ENCODE data around the gene ZYG11A. TPM values are rescaled to one million over a fixed set of nuclear protein-coding genes. Genes with fewer than 3 reads are reported as not detected.

Gene ZYG11A
- total and polyA plus RNA-seq, 2 of the 13 experiments (the other 11 are each of a cell fraction or from before 2014, with no cell fraction given): not detected

DNA sequence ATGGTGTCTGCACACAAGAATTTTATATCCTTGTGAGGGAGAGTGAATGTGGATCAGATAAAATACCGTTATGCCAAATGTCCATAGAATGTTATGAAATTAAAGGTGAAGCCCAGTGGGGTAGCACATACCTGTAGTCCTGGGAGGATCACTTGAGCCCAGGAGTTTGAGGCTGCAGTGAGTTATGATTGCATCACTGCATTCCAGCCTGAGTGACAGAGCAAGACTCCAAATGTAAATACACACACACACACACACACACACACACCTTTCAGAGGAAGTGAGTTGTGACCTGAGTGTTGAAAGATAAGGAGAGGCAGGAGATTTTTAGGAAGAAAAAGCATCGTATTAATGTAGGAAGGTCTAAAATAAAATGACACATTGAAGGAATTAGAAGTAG lies 28.1 kb upstream of the ZYG11A start (continued):
- no peak for TF ChIP-seq NFE2L1 (CRISPR knock-in tag; IDR thresholded peaks at IDR 0.05; ENCODE audit: borderline replicate concordance)
- no peak for TF ChIP-seq ZNF652 (CRISPR knock-in tag; IDR thresholded peaks at IDR 0.05; ENCODE audit: borderline replicate concordance, low read depth)
- TF ChIP-seq, protein P1, sequence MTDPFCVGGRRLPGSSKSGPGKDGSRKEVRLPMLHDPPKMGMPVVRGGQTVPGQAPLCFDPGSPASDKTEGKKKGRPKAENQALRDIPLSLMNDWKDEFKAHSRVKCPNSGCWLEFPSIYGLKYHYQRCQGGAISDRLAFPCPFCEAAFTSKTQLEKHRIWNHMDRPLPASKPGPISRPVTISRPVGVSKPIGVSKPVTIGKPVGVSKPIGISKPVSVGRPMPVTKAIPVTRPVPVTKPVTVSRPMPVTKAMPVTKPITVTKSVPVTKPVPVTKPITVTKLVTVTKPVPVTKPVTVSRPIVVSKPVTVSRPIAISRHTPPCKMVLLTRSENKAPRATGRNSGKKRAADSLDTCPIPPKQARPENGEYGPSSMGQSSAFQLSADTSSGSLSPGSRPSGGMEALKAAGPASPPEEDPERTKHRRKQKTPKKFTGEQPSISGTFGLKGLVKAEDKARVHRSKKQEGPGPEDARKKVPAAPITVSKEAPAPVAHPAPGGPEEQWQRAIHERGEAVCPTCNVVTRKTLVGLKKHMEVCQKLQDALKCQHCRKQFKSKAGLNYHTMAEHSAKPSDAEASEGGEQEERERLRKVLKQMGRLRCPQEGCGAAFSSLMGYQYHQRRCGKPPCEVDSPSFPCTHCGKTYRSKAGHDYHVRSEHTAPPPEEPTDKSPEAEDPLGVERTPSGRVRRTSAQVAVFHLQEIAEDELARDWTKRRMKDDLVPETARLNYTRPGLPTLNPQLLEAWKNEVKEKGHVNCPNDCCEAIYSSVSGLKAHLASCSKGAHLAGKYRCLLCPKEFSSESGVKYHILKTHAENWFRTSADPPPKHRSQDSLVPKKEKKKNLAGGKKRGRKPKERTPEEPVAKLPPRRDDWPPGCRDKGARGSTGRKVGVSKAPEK (CRISPR knock-in tag; IDR thresholded peaks at IDR 0.05; ENCODE audit: borderline replicate concordance): no peak
- peak; percentile 94 for TF ChIP-seq CEBPG (CRISPR knock-in tag; IDR thresholded peaks at IDR 0.05)
- no peak for TF ChIP-seq HOXA9 (CRISPR knock-in tag; IDR thresholded peaks at IDR 0.05; ENCODE audit: borderline replicate concordance)
- peak; percentile 82 for TF ChIP-seq PBX2 (CRISPR knock-in tag; IDR thresholded peaks at IDR 0.05)
- TF ChIP-seq HDAC1 (CRISPR knock-in tag; IDR thresholded peaks at IDR 0.05): 0 out of 2 replicates have a peak, but pooled peaks have one; percentile 21
- no peak for TF ChIP-seq ARNTL (CRISPR knock-in tag; IDR thresholded peaks at IDR 0.05)
- no peak for TF ChIP-seq FOXA1 (IDR thresholded peaks at IDR 0.05)
- peak; percentile 88 for TF ChIP-seq FOXA1 (CRISPR knock-in tag; IDR thresholded peaks at IDR 0.05)
- TF ChIP-seq, protein P2, sequence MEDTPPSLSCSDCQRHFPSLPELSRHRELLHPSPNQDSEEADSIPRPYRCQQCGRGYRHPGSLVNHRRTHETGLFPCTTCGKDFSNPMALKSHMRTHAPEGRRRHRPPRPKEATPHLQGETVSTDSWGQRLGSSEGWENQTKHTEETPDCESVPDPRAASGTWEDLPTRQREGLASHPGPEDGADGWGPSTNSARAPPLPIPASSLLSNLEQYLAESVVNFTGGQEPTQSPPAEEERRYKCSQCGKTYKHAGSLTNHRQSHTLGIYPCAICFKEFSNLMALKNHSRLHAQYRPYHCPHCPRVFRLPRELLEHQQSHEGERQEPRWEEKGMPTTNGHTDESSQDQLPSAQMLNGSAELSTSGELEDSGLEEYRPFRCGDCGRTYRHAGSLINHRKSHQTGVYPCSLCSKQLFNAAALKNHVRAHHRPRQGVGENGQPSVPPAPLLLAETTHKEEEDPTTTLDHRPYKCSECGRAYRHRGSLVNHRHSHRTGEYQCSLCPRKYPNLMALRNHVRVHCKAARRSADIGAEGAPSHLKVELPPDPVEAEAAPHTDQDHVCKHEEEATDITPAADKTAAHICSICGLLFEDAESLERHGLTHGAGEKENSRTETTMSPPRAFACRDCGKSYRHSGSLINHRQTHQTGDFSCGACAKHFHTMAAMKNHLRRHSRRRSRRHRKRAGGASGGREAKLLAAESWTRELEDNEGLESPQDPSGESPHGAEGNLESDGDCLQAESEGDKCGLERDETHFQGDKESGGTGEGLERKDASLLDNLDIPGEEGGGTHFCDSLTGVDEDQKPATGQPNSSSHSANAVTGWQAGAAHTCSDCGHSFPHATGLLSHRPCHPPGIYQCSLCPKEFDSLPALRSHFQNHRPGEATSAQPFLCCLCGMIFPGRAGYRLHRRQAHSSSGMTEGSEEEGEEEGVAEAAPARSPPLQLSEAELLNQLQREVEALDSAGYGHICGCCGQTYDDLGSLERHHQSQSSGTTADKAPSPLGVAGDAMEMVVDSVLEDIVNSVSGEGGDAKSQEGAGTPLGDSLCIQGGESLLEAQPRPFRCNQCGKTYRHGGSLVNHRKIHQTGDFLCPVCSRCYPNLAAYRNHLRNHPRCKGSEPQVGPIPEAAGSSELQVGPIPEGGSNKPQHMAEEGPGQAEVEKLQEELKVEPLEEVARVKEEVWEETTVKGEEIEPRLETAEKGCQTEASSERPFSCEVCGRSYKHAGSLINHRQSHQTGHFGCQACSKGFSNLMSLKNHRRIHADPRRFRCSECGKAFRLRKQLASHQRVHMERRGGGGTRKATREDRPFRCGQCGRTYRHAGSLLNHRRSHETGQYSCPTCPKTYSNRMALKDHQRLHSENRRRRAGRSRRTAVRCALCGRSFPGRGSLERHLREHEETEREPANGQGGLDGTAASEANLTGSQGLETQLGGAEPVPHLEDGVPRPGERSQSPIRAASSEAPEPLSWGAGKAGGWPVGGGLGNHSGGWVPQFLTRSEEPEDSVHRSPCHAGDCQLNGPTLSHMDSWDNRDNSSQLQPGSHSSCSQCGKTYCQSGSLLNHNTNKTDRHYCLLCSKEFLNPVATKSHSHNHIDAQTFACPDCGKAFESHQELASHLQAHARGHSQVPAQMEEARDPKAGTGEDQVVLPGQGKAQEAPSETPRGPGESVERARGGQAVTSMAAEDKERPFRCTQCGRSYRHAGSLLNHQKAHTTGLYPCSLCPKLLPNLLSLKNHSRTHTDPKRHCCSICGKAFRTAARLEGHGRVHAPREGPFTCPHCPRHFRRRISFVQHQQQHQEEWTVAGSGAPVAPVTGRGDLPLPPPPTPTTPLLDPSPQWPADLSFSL (CRISPR knock-in tag; IDR thresholded peaks at IDR 0.05): peak; percentile 98
- peak; percentile 29; the same call in 1 of the 2 replicates for TF ChIP-seq GABPB1 (CRISPR knock-in tag; IDR thresholded peaks at IDR 0.05)
- TF ChIP-seq DPF2 (CRISPR knock-in tag; IDR thresholded peaks at IDR 0.05; ENCODE audit: borderline replicate concordance, low read depth): 0 out of 2 replicates have a peak, but pooled peaks have one; percentile 57
- peak; percentile 9; the same call in 1 of the 2 replicates for TF ChIP-seq SMC3 (IDR thresholded peaks at IDR 0.05; ENCODE audit: low read length)
- TF ChIP-seq FOXO4 (CRISPR knock-in tag; conservative IDR thresholded peaks at IDR 0.05): no peak
- TF ChIP-seq GABPA (IDR thresholded peaks at IDR 0.05; ENCODE audit: low read depth, low read length): no peak
- peak; percentile 51; the same call in 1 of the 2 replicates for TF ChIP-seq GABPA (CRISPR knock-in tag; IDR thresholded peaks at IDR 0.05; ENCODE audit: low read depth)
- no peak for TF ChIP-seq FOXP1 (IDR thresholded peaks at IDR 0.05)
- TF ChIP-seq FOXP1 (CRISPR knock-in tag; IDR thresholded peaks at IDR 0.05): peak; percentile 62
- TF ChIP-seq CREB1 (IDR thresholded peaks at IDR 0.05): no peak
- peak; percentile 37; the same call in 1 of the 2 replicates for TF ChIP-seq CREB1 (CRISPR knock-in tag; IDR thresholded peaks at IDR 0.05)
- TF ChIP-seq SAP130 (CRISPR knock-in tag; IDR thresholded peaks at IDR 0.05; ENCODE audit: low read depth): peak; percentile 36; the same call in 1 of the 2 replicates

Data from HepG2 (cell line).